CD8-positive, alpha-beta memory T cell (primary cell): ENCODE results near the gene TFAP2A. TPM values are rescaled to one million over a fixed set of nuclear protein-coding genes. Genes with fewer than 3 reads are reported as not detected.

Source experiments
- CTCF ChIA-PET: fragments of 350-600 bp; sonication (Branson Sonifier 250); formaldehyde crosslinking; loops from one replicate; lab custom pipeline; 2021; ENCODE audit warnings: antibody characterized with exemption; lab: Charles Lee
- POLR2A ChIA-PET: fragments of 350-600 bp; sonication (Branson Sonifier 250); formaldehyde crosslinking; loops from one replicate; lab custom pipeline; 2021; ENCODE audit warnings: antibody characterized with exemption; lab: Charles Lee
- DNase-seq, 5 donors: peaks; one replicate each; pipeline versions ENCODE4 v3.0.0 to v3.0.0-alpha.2; 2020 to 2022; ENCODE audit warnings: mixed read lengths in 1 of 5
- H3K27ac ChIP-seq: one replicate; pipeline ENCODE4 v1.7.0; 2013; ENCODE audit warnings: low read depth, mild to moderate bottlenecking, low read length, moderate library complexity
- H3K27me3 ChIP-seq: 2 replicates; pipeline ENCODE4 v1.7.0; 2013; ENCODE audit warnings: low read length, mild to moderate bottlenecking; ENCODE audit not compliant: insufficient read depth, poor library complexity, severe bottlenecking
- H3K36me3 ChIP-seq: 2 replicates; pipeline ENCODE4 v1.7.0; 2013; ENCODE audit warnings: mild to moderate bottlenecking, low read length, moderate library complexity; ENCODE audit not compliant: insufficient read depth
- H3K4me1 ChIP-seq: 2 replicates; pipeline ENCODE4 v1.7.0; 2013; ENCODE audit warnings: mild to moderate bottlenecking, low read length, moderate library complexity; ENCODE audit not compliant: insufficient read depth
- H3K4me3 ChIP-seq: 2 replicates; pipeline ENCODE4 v1.7.0; 2013; ENCODE audit warnings: mild to moderate bottlenecking, low read length
- H3K9me3 ChIP-seq: 2 replicates; pipeline ENCODE4 v1.7.0; 2013; ENCODE audit warnings: mild to moderate bottlenecking, low read length
- H3K27ac Mint-ChIP-seq, 8 donors: one replicate each; pipeline ENCODE4 v1.8.0; 2020 to 2021; ENCODE audit warnings: mixed read lengths in 8 of 8, mild to moderate bottlenecking in 6 of 8, inconsistent platforms in 3 of 8, moderate library complexity in 3 of 8
- H3K27me3 Mint-ChIP-seq, 2 donors: one replicate each; pipeline ENCODE4 v1.8.0; 2020 to 2021; ENCODE audit warnings: mixed read lengths in 2 of 2, mild to moderate bottlenecking in 1 of 2, moderate library complexity in 1 of 2
- H3K36me3 Mint-ChIP-seq, 3 donors: one replicate each; pipeline ENCODE4 v1.8.0; 2020 to 2021; ENCODE audit warnings: mixed read lengths in 3 of 3, inconsistent platforms in 1 of 3, mild to moderate bottlenecking in 1 of 3
- H3K4me1 Mint-ChIP-seq, 3 donors: one replicate each; pipeline ENCODE4 v1.8.0; 2020 to 2021; ENCODE audit warnings: mixed read lengths in 3 of 3, inconsistent platforms in 1 of 3, mild to moderate bottlenecking in 1 of 3
- H3K4me3 Mint-ChIP-seq, 7 donors: one replicate each; pipeline ENCODE4 v1.8.0; 2020 to 2021; ENCODE audit warnings: mixed read lengths in 7 of 7, mild to moderate bottlenecking in 6 of 7, moderate library complexity in 4 of 7, inconsistent platforms in 2 of 7
- H3K9me3 Mint-ChIP-seq, 5 donors: one replicate each; pipeline ENCODE4 v1.8.0; 2020 to 2022; ENCODE audit warnings: mixed read lengths in 5 of 5, mild to moderate bottlenecking in 3 of 5, moderate library complexity in 2 of 5, inconsistent platforms in 1 of 5
- polyA plus RNA-seq: library from polyadenylated mRNA; unstranded; fragments of 300-500 nt; fragmentation: Illumina TruSeq; gene quantifications from one replicate; pipeline ENCODE4 v1.2.3, GENCODE V29; 2021
- total RNA-seq, 2 experiments: library from RNA; stranded (reverse); gene quantifications; one replicate each; pipeline ENCODE4 v1.2.3, GENCODE V29; 2021

Gene TFAP2A
- total and polyA plus RNA-seq, 3 experiments from 2014 or later = not detected

- H3K27ac ChIP-seq = no peak overlapping the region
- H3K36me3 Mint-ChIP-seq = peaks cover 0 to 3% (median 0%) of the 10 kb centered on the region in 3 donors
- peak overlapping the region in 1 of 7 donors; percentile 34 for H3K4me3 Mint-ChIP-seq
- POLR2A ChIA-PET = no interaction called here
- H3K4me1 Mint-ChIP-seq = peaks cover 8 to 16% (median 13%) of the 10 kb centered on the region in 3 donors
- no peak for DNase-seq
- peak overlapping the region in 1 of 8 donors; percentile 53 for H3K27ac Mint-ChIP-seq
- H3K4me3 ChIP-seq = no peak overlapping the region
- H3K9me3 ChIP-seq = no peaks in the 10 kb centered on the region
- CTCF ChIA-PET = no interaction called here
- H3K27me3 ChIP-seq = peaks cover 63% of the 10 kb centered on the region
- H3K36me3 ChIP-seq = no peaks in the 10 kb centered on the region
- peaks cover 0 to 41% (median 37%) of the 10 kb centered on the region in 5 donors for H3K9me3 Mint-ChIP-seq
- peaks cover 80 to 82% of the 10 kb centered on the region in 2 donors for H3K27me3 Mint-ChIP-seq
- no peaks in the 10 kb centered on the region for H3K4me1 ChIP-seq
Measured at GRCh38 chr6:10383331-10384090, 31.4 kb downstream of the TFAP2A start.

GRCh38 chr6:10382728-10383330 is 32.0 kb downstream of the TFAP2A start:
- peaks cover 80 to 82% of the 10 kb centered on the region in 2 donors for H3K27me3 Mint-ChIP-seq
- H3K36me3 ChIP-seq = no peaks in the 10 kb centered on the region
- H3K36me3 Mint-ChIP-seq = peaks cover 0 to 3% (median 0%) of the 10 kb centered on the region in 3 donors
- no peak for DNase-seq
- no peaks in the 10 kb centered on the region for H3K4me1 ChIP-seq
- ChIA-PET CTCF (no interaction called here), POLR2A (no interaction called here)
- H3K27ac Mint-ChIP-seq = peak overlapping the region in 1 of 8 donors; percentile 12
- H3K9me3 ChIP-seq = no peaks in the 10 kb centered on the region
- peaks cover 56% of the 10 kb centered on the region for H3K27me3 ChIP-seq
- H3K4me3 ChIP-seq = no peak overlapping the region
- peak overlapping the region in 4 of 7 donors; percentile 34 to 54 (median 36) for H3K4me3 Mint-ChIP-seq
- peaks cover 0 to 39% (median 37%) of the 10 kb centered on the region in 5 donors for H3K9me3 Mint-ChIP-seq
- no peak overlapping the region for H3K27ac ChIP-seq
- H3K4me1 Mint-ChIP-seq = peaks cover 8 to 16% (median 13%) of the 10 kb centered on the region in 3 donors

- peak overlapping the region in 1 of 8 donors; percentile 12 for H3K27ac Mint-ChIP-seq
- no peak overlapping the region for H3K27ac ChIP-seq
- peaks cover 0 to 39% (median 34%) of the 10 kb centered on the region in 5 donors for H3K9me3 Mint-ChIP-seq
- DNase-seq = no peak
- H3K27me3 Mint-ChIP-seq = peaks cover 77 to 82% of the 10 kb centered on the region in 2 donors
- no peaks in the 10 kb centered on the region for H3K9me3 ChIP-seq
- CTCF ChIA-PET = no interaction called here
- no peak overlapping the region for H3K4me3 ChIP-seq
- peaks cover 0 to 3% (median 0%) of the 10 kb centered on the region in 3 donors for H3K36me3 Mint-ChIP-seq
- no peaks in the 10 kb centered on the region for H3K36me3 ChIP-seq
- H3K4me3 Mint-ChIP-seq = peak overlapping the region in 1 of 7 donors; percentile 38
- H3K27me3 ChIP-seq = peaks cover 54% of the 10 kb centered on the region
- peaks cover 8 to 16% (median 13%) of the 10 kb centered on the region in 3 donors for H3K4me1 Mint-ChIP-seq
- POLR2A ChIA-PET = no interaction called here
- H3K4me1 ChIP-seq = no peaks in the 10 kb centered on the region
Measured at GRCh38 chr6:10382322-10382721, 32.6 kb downstream of the TFAP2A start.

DNA sequence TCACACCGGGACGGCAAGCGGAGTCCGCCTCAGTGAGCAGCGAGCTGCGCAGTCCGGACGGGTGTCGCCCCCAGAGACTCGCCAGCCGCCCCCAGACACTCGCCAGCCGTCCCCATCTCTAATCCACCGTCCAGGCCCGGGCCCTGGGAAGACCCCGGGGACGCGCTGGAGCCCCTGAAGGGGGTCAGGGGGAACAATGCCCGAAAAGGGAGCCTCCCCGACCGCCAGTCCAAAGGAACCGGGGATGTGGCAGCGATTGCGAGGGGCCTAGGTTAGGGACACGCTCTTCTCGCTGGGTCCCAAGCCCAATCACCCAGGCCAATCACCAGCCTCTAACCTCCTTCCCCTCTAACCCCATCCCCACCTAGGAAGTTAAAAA is 33.1 kb downstream of the TFAP2A start:
- Histone ChIP-seq H3K36me3 (no peaks in the 10 kb centered on the region), H3K27me3 (peaks cover 52% of the 10 kb centered on the region), H3K4me1 (no peaks in the 10 kb centered on the region), H3K9me3 (no peaks in the 10 kb centered on the region), H3K27ac (no peak overlapping the region), H3K4me3 (no peak overlapping the region)
- Mint-ChIP-seq H3K4me1 (peaks cover 8 to 16% (median 13%) of the 10 kb centered on the region in 3 donors), H3K27me3 (peaks cover 76 to 80% of the 10 kb centered on the region in 2 donors), H3K9me3 (peaks cover 0 to 35% (median 34%) of the 10 kb centered on the region in 5 donors), H3K4me3 (no peak overlapping the region), H3K27ac (no peak overlapping the region), H3K36me3 (peaks cover 0 to 2% (median 0%) of the 10 kb centered on the region in 3 donors)
- DNase-seq = no peak
- POLR2A ChIA-PET = no interaction called here
- CTCF ChIA-PET = no interaction called here

- peaks cover 8 to 16% (median 13%) of the 10 kb centered on the region in 3 donors for H3K4me1 Mint-ChIP-seq
- H3K27me3 ChIP-seq = peaks cover 47% of the 10 kb centered on the region
- no peak overlapping the region for H3K4me3 ChIP-seq
- H3K27me3 Mint-ChIP-seq = peaks cover 71 to 76% of the 10 kb centered on the region in 2 donors
- no peaks in the 10 kb centered on the region for H3K4me1 ChIP-seq
- CTCF ChIA-PET = no interaction called here
- peaks cover 0 to 30% (median 29%) of the 10 kb centered on the region in 5 donors for H3K9me3 Mint-ChIP-seq
- H3K27ac Mint-ChIP-seq = no peak overlapping the region
- H3K36me3 Mint-ChIP-seq = no peaks in the 10 kb centered on the region
- H3K36me3 ChIP-seq = no peaks in the 10 kb centered on the region
- POLR2A ChIA-PET = no interaction called here
- no peak for DNase-seq
- H3K4me3 Mint-ChIP-seq = no peak overlapping the region
- H3K9me3 ChIP-seq = no peaks in the 10 kb centered on the region
- H3K27ac ChIP-seq = no peak overlapping the region
Measured at GRCh38 chr6:10381133-10381829, 33.6 kb downstream of the TFAP2A start.

GRCh38 chr6:10375391-10375969 is 39.4 kb downstream of the TFAP2A start:
- H3K36me3 Mint-ChIP-seq = no peaks in the 10 kb centered on the region
- no peaks in the 10 kb centered on the region for H3K4me1 Mint-ChIP-seq
- DNase-seq = no peak
- H3K27ac ChIP-seq = no peak overlapping the region
- H3K4me1 ChIP-seq = no peaks in the 10 kb centered on the region
- ChIA-PET POLR2A (no interaction called here), CTCF (no interaction called here)
- peaks cover 24 to 33% of the 10 kb centered on the region in 2 donors for H3K27me3 Mint-ChIP-seq
- peaks cover under 1% of the 10 kb centered on the region for H3K27me3 ChIP-seq
- no peaks in the 10 kb centered on the region for H3K9me3 ChIP-seq
- no peak overlapping the region for H3K4me3 ChIP-seq
- no peak overlapping the region for H3K27ac Mint-ChIP-seq
- H3K4me3 Mint-ChIP-seq = no peak overlapping the region
- H3K9me3 Mint-ChIP-seq = peaks cover 0 to 6% (median under 1%) of the 10 kb centered on the region in 5 donors
- H3K36me3 ChIP-seq = no peaks in the 10 kb centered on the region

GRCh38 chr6:10373642-10374359 is 41.1 kb downstream of the TFAP2A start:
- peaks cover 0 to 4% (median 0%) of the 10 kb centered on the region in 5 donors for H3K9me3 Mint-ChIP-seq
- CTCF ChIA-PET = no interaction called here
- Histone ChIP-seq H3K9me3 (no peaks in the 10 kb centered on the region), H3K36me3 (no peaks in the 10 kb centered on the region), H3K4me1 (no peaks in the 10 kb centered on the region), H3K27me3 (no peaks in the 10 kb centered on the region), H3K4me3 (no peak overlapping the region), H3K27ac (no peak overlapping the region)
- H3K4me3 Mint-ChIP-seq = no peak overlapping the region
- POLR2A ChIA-PET = no interaction called here
- H3K4me1 Mint-ChIP-seq = no peaks in the 10 kb centered on the region
- no peak overlapping the region for H3K27ac Mint-ChIP-seq
- no peak for DNase-seq
- H3K27me3 Mint-ChIP-seq = peaks cover 19 to 28% of the 10 kb centered on the region in 2 donors
- no peaks in the 10 kb centered on the region for H3K36me3 Mint-ChIP-seq
